Peyer's patch (tissue), 4 donors: ENCODE measurements around the gene ETV5.

Source experiments
- POLR2A ChIP-seq, 2 donors: fragments of 450-650 bp; IDR thresholded peaks; one replicate each; pipeline ENCODE4 v1.5.1; 2017; ENCODE audit warnings: antibody characterized with exemption in 2 of 2, mild to moderate bottlenecking in 2 of 2, moderate library complexity in 2 of 2
- TF ChIP-seq, protein P1 (sequence below), 6 experiments: fragments of 450-650 bp in 4 of 6; fragments of 200-600 bp in 2 of 6; sonication (generic) in 1 of 6; IDR thresholded peaks; one replicate each; pipeline ENCODE4 v1.5.1; 2017 to 2019; ENCODE audit warnings: antibody characterized with exemption in 6 of 6, mild to moderate bottlenecking in 3 of 6, moderate library complexity in 1 of 6

DNA sequence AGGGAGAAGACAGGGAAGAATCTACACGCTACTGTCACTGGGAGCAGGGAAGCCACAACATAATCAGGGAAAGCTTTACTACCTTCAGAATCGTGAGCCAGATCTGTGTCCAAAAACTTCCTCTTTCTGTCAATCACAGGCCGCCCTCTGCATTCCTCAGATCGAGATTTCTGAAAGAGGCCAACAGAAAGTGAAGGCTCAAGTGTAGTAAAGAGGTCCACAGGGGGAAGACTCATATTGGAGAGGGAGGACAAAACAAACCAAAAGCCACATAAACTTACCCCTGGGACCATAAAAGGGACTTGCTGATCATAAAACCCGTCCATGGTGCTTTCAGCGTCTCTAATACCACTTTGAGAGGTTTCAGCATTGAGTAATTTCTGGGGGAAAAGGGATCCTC lies 3.3 kb downstream of the ETV5 start:
- TF ChIP-seq, protein P1, sequence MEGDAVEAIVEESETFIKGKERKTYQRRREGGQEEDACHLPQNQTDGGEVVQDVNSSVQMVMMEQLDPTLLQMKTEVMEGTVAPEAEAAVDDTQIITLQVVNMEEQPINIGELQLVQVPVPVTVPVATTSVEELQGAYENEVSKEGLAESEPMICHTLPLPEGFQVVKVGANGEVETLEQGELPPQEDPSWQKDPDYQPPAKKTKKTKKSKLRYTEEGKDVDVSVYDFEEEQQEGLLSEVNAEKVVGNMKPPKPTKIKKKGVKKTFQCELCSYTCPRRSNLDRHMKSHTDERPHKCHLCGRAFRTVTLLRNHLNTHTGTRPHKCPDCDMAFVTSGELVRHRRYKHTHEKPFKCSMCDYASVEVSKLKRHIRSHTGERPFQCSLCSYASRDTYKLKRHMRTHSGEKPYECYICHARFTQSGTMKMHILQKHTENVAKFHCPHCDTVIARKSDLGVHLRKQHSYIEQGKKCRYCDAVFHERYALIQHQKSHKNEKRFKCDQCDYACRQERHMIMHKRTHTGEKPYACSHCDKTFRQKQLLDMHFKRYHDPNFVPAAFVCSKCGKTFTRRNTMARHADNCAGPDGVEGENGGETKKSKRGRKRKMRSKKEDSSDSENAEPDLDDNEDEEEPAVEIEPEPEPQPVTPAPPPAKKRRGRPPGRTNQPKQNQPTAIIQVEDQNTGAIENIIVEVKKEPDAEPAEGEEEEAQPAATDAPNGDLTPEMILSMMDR (IDR thresholded peaks at IDR 0.05), result no peak
- TF ChIP-seq POLR2A (IDR thresholded peaks at IDR 0.05), result no peak
